Measurements from ENCODE around the gene TTC33. TPM values are rescaled to one million over a fixed set of nuclear protein-coding genes. Genes with fewer than 3 reads are reported as not detected.

Gene TTC33
- total RNA-seq, 1 experiment from 2014 or later = 12.6 TPM

GRCh38 chr5:40616781-40617180 is 139.0 kb downstream of the TTC33 start:
- in situ Hi-C loops (cut with HindIII; ENCODE audit: low pct_unique_long_range_greater_than_20kb, low sequenced_read_pairs) = no loop called here

GRCh38 chr5:40615586-40616170 is 140.1 kb downstream of the TTC33 start:
- TF ChIP-seq POLR2AphosphoS5 (IDR thresholded peaks at IDR 0.05; ENCODE audit: low read depth, low read length) (no peak), TCF7L2 (IDR thresholded peaks at IDR 0.05; ENCODE audit: low read depth, low read length) (no peak), SIN3A (IDR thresholded peaks at IDR 0.05; ENCODE audit: borderline replicate concordance, insufficient read depth, low read depth, low read length) (no peak), CTCF (IDR thresholded peaks at IDR 0.05) (no peak), REST (IDR thresholded peaks at IDR 0.05; ENCODE audit: insufficient read depth in 1 of 2, low read depth in 2 of 2, low read length in 1 of 2) (no peak)
- CTCF ChIA-PET = no interaction called here
- H3K4me3 ChIP-seq (ENCODE audit: low read depth in 2 of 2, low read length in 2 of 2) = no peak overlapping the region
- no peaks in the 10 kb centered on the region for H3K27me3 ChIP-seq (ENCODE audit: control insufficient read depth, insufficient read depth, low read length)
- no peaks in the 10 kb centered on the region for H3K9me3 ChIP-seq (ENCODE audit: control insufficient read depth, insufficient read depth, low read depth, low read length)
- POLR2A ChIA-PET = interaction anchor here (0.7 kb wide), 1 partner anchor 317 kb away, joined by 7 read pairs; no protein-coding TSS in a partner anchor
- peaks cover 8% of the 10 kb centered on the region for H3K4me1 ChIP-seq (ENCODE audit: control insufficient read depth, insufficient read depth, low read length)
- no TSS peak for BruUV-seq (replicated peaks)
- DNase-seq (ENCODE audit: low read depth, low spot score) (no peak), ATAC-seq (no peak)
- no peak overlapping the region for H3K27ac ChIP-seq (ENCODE audit: low read length)
- intact Hi-C loops (cut with micrococcal nuclease; ENCODE audit: unreplicated experiment) (no loop called here), in situ Hi-C loops (cut with HindIII; ENCODE audit: low pct_unique_long_range_greater_than_20kb, low sequenced_read_pairs) (no loop called here)
- no peaks in the 10 kb centered on the region for H3K36me3 ChIP-seq (ENCODE audit: control insufficient read depth, insufficient read depth, low read length)

More at GRCh38 chr5:40616781-40617180, 139.0 kb downstream of the TTC33 start:
- intact Hi-C loops (cut with micrococcal nuclease; ENCODE audit: unreplicated experiment) = no loop called here
- Histone ChIP-seq H3K27me3 (ENCODE audit: control insufficient read depth, insufficient read depth, low read length) (no peaks in the 10 kb centered on the region), H3K27ac (ENCODE audit: low read length) (no peak overlapping the region), H3K9me3 (ENCODE audit: control insufficient read depth, insufficient read depth, low read depth, low read length) (no peaks in the 10 kb centered on the region), H3K36me3 (ENCODE audit: control insufficient read depth, insufficient read depth, low read length) (no peaks in the 10 kb centered on the region), H3K4me3 (ENCODE audit: low read depth in 2 of 2, low read length in 2 of 2) (no peak overlapping the region), H3K4me1 (ENCODE audit: control insufficient read depth, insufficient read depth, low read length) (peaks cover 8% of the 10 kb centered on the region)
- POLR2A ChIA-PET = no interaction called here
- ATAC-seq (no peak), DNase-seq (ENCODE audit: low read depth, low spot score) (no peak)
- BruUV-seq (replicated peaks) = no TSS peak
- TF ChIP-seq TCF7L2 (IDR thresholded peaks at IDR 0.05; ENCODE audit: low read depth, low read length) = no peak
- no peak for TF ChIP-seq POLR2AphosphoS5 (IDR thresholded peaks at IDR 0.05; ENCODE audit: low read depth, low read length)
- TF ChIP-seq CTCF (IDR thresholded peaks at IDR 0.05) = no peak
- no peak for TF ChIP-seq SIN3A (IDR thresholded peaks at IDR 0.05; ENCODE audit: borderline replicate concordance, insufficient read depth, low read depth, low read length)
- no peak for TF ChIP-seq REST (IDR thresholded peaks at IDR 0.05; ENCODE audit: insufficient read depth in 1 of 2, low read depth in 2 of 2, low read length in 1 of 2)
- CTCF ChIA-PET = no interaction called here
